Measurements from ENCODE around the gene PIGK. TPM values are rescaled to one million over a fixed set of nuclear protein-coding genes. Genes with fewer than 3 reads are reported as not detected.

PIGK gene
- total RNA-seq, 4 donors from 2014 or later: 15.4 to 21.6 (median 19.9) TPM

GRCh38 chr1:77076759-77077158 is 142.5 kb downstream of the PIGK start:
- TF ChIP-seq CTCF (IDR thresholded peaks at IDR 0.05; ENCODE audit: low read depth): no peak

- TF ChIP-seq CTCF (IDR thresholded peaks at IDR 0.05; ENCODE audit: low read depth): no peak
Measured at GRCh38 chr1:77068013-77068412, 151.2 kb downstream of the PIGK start.

GRCh38 chr1:77065693-77066342 is 153.4 kb downstream of the PIGK start:
- TF ChIP-seq CTCF (IDR thresholded peaks at IDR 0.05; ENCODE audit: low read depth): no peak

GRCh38 chr1:77064246-77064645 is 155.0 kb downstream of the PIGK start:
- no peak for TF ChIP-seq CTCF (IDR thresholded peaks at IDR 0.05; ENCODE audit: low read depth)

- TF ChIP-seq CTCF (IDR thresholded peaks at IDR 0.05; ENCODE audit: low read depth): no peak
Measured at GRCh38 chr1:77063118-77063517, 156.1 kb downstream of the PIGK start.

- no peak for TF ChIP-seq CTCF (IDR thresholded peaks at IDR 0.05; ENCODE audit: low read depth)
Measured at GRCh38 chr1:77061162-77061561, 158.1 kb downstream of the PIGK start.

- TF ChIP-seq CTCF (IDR thresholded peaks at IDR 0.05; ENCODE audit: low read depth): no peak
Measured at GRCh38 chr1:77060000-77060399, 159.2 kb downstream of the PIGK start.

Measured in subcutaneous adipose tissue (tissue), 4 donors.